ENCODE measurements around the gene SF1.
A peak's percentile ranks its signal among the peaks of the same experiment; 100 is the strongest.

SF1 gene

DNA sequence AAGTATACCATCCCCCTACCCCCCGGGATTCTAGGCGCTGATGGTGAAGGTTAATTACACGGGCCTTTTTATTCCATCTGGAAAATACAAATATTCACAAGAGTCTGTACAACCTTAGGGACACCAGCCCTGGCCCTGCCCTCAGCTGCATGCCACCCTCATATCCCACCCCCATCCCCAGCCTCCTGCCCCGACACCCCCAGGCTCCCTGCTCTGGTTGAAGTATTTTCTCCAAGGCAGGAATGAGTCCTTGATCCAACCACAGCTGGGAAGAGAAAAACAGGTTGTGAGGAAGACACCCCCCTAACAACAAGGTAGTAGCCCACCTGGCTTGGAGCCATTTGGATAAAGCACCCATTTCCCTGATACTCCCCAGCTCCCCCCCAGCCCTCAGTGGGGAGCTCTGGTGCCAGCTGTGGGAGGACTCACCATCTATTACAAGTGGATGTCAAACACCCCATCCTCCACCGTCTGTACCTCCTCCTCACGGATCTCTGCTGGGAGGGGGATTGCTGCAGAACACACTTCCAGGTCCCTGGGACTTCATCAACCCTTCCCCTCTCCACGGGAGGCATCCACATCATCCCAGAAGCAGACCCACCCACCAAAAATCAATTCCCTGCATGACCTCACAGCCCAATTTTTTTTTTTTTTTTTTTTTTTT lies 51.3 kb downstream of the SF1 start:
- ChIA-PET CTCF (interaction anchor here (0.9 kb wide), 1 partner anchor 38 kb away, joined by 5 read pairs; no protein-coding TSS in a partner anchor), POLR2A (no interaction called here)
- no peak for TF ChIP-seq LEF1 (IDR thresholded peaks at IDR 0.05; ENCODE audit: borderline replicate concordance)
- no peak for DNase-seq (ENCODE audit: extremely low spot score)

DNA sequence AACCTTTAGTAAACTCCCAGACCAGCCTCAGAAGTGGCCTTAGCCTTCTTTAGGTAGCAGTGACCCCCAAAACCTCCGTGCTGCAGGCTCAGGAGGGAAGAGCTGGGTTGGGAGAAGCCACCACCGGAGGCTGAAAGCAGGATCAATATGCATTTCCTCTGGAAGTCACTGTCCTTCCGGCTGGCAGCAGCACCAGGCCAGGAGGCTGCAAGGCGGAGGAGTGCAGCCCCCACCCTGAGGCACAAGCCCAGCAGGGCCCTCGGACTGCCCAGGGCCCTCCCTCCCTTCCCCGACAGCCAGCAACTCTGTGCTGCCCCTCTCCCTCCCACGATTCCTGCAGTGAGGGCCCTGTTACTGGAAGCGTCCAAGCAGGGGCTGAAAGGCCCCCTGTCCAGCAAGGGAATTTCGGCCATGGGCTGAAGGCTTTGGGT lies 52.1 kb downstream of the SF1 start:
- ChIA-PET POLR2A (no interaction called here), CTCF (no interaction called here)
- TF ChIP-seq SP1 (IDR thresholded peaks at IDR 0.05) (no peak), NFRKB (IDR thresholded peaks at IDR 0.05) (no peak), LEF1 (IDR thresholded peaks at IDR 0.05; ENCODE audit: borderline replicate concordance) (no peak), CTBP1 (IDR thresholded peaks at IDR 0.05; ENCODE audit: borderline replicate concordance) (no peak), ZNF384 (IDR thresholded peaks at IDR 0.05) (no peak), FOXM1 (IDR thresholded peaks at IDR 0.05; ENCODE audit: borderline replicate concordance) (no peak), FOXK2 (IDR thresholded peaks at IDR 0.05) (no peak), FOXA1 (IDR thresholded peaks at IDR 0.05) (no peak), ARNT (IDR thresholded peaks at IDR 0.05) (no peak), SUZ12 (IDR thresholded peaks at IDR 0.05) (no peak), ELF4 (IDR thresholded peaks at IDR 0.05) (no peak), HDGF (IDR thresholded peaks at IDR 0.05; ENCODE audit: borderline replicate concordance) (no peak), BHLHE40 (IDR thresholded peaks at IDR 0.05; ENCODE audit: borderline replicate concordance) (no peak), L3MBTL2 (conservative IDR thresholded peaks at IDR 0.05) (no peak), TARDBP (IDR thresholded peaks at IDR 0.05) (no peak)
- TF ChIP-seq, protein P1, sequence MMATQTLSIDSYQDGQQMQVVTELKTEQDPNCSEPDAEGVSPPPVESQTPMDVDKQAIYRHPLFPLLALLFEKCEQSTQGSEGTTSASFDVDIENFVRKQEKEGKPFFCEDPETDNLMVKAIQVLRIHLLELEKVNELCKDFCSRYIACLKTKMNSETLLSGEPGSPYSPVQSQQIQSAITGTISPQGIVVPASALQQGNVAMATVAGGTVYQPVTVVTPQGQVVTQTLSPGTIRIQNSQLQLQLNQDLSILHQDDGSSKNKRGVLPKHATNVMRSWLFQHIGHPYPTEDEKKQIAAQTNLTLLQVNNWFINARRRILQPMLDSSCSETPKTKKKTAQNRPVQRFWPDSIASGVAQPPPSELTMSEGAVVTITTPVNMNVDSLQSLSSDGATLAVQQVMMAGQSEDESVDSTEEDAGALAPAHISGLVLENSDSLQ (IDR thresholded peaks at IDR 0.05): no peak
- DNase-seq (ENCODE audit: extremely low spot score): no peak

DNA sequence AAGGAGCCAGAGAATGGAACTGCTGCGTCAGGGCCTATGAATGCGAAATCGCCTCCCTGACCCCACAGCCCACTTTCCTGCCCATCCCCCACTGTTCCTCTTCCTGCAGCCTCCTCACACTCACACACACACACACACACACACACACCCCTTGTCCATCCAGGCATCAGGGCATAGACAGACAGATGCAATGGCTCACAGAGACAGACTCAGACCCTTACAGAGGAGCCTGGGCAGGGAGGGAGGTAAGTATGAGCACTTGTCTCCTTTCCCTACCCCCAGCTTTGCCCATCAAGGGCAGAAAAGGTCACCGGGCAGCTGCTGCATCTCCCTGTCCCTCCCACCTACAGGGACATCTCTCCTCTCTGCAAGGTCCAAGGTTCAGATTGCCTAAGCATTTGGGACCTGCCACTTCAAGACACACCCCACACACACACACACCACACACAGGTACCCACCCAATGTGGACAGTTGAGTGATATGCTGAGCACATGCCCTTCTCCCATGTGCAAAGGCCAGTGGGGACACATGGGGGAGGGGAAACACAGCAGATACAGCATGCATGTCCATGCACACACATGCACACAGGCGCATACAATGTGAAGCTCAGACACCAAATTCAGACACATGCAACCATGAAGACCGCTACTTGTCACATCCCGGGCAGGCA lies 53.3 kb downstream of the SF1 start:
- TF ChIP-seq LEF1 (IDR thresholded peaks at IDR 0.05; ENCODE audit: borderline replicate concordance) (no peak), NFRKB (IDR thresholded peaks at IDR 0.05) (no peak), SP1 (IDR thresholded peaks at IDR 0.05) (no peak), ARNT (IDR thresholded peaks at IDR 0.05) (no peak), ELF4 (IDR thresholded peaks at IDR 0.05) (no peak), BHLHE40 (IDR thresholded peaks at IDR 0.05; ENCODE audit: borderline replicate concordance) (no peak), TARDBP (IDR thresholded peaks at IDR 0.05) (no peak), SUZ12 (IDR thresholded peaks at IDR 0.05) (no peak), ZNF384 (IDR thresholded peaks at IDR 0.05) (no peak), L3MBTL2 (conservative IDR thresholded peaks at IDR 0.05) (no peak), FOXK2 (IDR thresholded peaks at IDR 0.05) (no peak), HDGF (IDR thresholded peaks at IDR 0.05; ENCODE audit: borderline replicate concordance) (no peak)
- TF ChIP-seq, protein P1 (IDR thresholded peaks at IDR 0.05): no peak
- ChIA-PET CTCF (interaction anchor here (0.7 kb wide), 1 partner anchor 28 kb away, joined by 3 read pairs; no protein-coding TSS in a partner anchor), POLR2A (no interaction called here)
- DNase-seq (ENCODE audit: extremely low spot score): no peak

DNA sequence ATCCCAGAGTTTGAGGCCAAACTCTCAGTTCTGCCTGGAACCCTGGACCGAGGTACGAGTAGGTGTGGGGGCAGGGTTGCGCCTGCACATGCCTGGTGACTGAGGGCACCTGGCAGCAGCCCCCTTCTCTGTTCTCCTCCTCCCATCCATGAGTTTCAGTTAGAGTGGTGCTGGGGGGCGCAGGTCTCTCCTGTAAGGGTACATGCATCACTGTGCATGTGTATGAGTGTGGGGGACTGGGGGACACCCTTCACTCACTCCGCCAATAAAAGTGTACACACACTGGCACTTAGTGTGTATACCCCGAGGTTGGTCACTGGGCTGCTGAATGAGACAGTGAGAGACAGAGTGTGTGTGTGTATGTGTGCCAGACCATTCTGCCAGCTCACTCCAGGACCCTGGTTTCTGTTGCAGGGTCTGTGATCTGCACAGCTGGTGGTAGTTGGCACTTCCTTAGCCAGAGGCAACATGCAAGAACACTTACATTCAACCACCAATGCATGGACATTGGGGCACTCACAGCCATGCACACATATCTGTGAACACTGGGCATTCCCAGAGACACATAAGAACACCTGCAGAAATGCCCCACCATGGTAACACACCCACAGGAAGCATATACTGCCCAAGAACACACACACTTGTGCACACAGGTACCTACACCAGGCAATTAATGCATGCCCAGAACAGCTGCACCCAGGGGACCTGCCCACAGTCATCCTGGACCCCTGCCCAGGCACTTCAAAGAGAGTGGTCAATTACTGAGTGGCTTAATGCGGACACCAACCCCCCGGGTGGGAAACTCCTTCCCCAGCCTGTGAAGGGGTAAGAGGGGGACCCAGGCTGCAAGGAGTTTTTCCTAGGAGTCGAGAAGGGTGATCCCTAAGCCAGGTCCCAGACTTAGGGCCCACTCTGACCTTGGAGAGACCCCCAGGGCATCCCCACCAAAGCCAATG lies 54.2 kb downstream of the SF1 start:
- DNase-seq (ENCODE audit: extremely low spot score): no peak
- TF ChIP-seq LEF1 (IDR thresholded peaks at IDR 0.05; ENCODE audit: borderline replicate concordance): no peak
- TF ChIP-seq ELF4 (IDR thresholded peaks at IDR 0.05): no peak
- no peak for TF ChIP-seq FOXA1 (IDR thresholded peaks at IDR 0.05)
- TF ChIP-seq TARDBP (IDR thresholded peaks at IDR 0.05): no peak
- TF ChIP-seq CTBP1 (IDR thresholded peaks at IDR 0.05; ENCODE audit: borderline replicate concordance): no peak
- no peak for TF ChIP-seq FOXM1 (IDR thresholded peaks at IDR 0.05; ENCODE audit: borderline replicate concordance)
- no peak for TF ChIP-seq HDGF (IDR thresholded peaks at IDR 0.05; ENCODE audit: borderline replicate concordance)
- no peak for TF ChIP-seq FOXK2 (IDR thresholded peaks at IDR 0.05)
- TF ChIP-seq, protein P1 (IDR thresholded peaks at IDR 0.05): no peak
- TF ChIP-seq SUZ12 (IDR thresholded peaks at IDR 0.05): no peak
- TF ChIP-seq BHLHE40 (IDR thresholded peaks at IDR 0.05; ENCODE audit: borderline replicate concordance): no peak
- no peak for TF ChIP-seq L3MBTL2 (conservative IDR thresholded peaks at IDR 0.05)
- no peak for TF ChIP-seq NFRKB (IDR thresholded peaks at IDR 0.05)
- TF ChIP-seq ZNF384 (IDR thresholded peaks at IDR 0.05): no peak
- no peak for TF ChIP-seq SP1 (IDR thresholded peaks at IDR 0.05)
- TF ChIP-seq ARNT (IDR thresholded peaks at IDR 0.05): no peak
- CTCF ChIA-PET: no interaction called here
- POLR2A ChIA-PET: no interaction called here

DNA sequence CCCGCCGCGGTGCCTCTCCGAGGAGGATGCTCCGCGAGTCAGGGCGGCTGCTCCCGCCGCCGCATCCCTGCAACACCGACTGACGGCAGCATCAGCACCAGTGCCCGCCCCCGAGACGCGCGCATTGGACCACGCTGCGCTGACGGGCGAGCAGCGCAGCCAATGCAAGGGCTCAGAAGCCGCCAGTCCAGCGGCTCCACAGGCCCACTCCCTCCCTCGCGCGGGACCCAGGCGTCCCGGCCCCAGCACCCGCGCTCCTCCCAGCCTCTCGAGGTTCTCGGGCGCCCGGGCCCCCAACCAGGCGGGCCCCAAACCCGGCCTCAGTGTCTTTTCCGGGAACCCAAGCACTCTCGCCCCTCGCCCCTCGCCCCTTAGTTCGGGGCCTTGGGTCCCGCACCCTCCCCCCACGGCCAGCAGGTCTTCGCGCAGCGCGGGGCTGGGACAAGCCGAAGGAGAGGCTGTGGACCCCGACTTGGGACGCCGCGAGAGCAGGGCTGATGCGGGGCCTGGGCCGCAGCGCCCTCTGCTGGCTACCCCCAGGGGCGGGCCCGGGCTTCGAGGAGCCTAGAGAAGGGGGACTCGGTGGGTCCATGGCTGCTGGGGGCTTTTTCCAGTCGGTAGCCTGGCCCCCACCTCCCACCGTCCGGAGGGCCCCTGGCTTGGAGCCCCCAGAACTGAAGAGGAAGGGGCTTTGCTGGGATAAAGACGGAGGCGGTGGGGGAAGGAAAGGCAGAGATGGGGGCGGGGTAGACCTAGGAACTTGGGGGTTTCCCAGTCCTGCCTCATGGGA lies 55.0 kb downstream of the SF1 start, which contains the start of gene NRXN2:
NRXN2 (minus strand) TSS at position 81 of the 790 bp plus-strand sequence. CDS start 9,498 bp downstream, outside the sequence.
- TF ChIP-seq SUZ12 (IDR thresholded peaks at IDR 0.05): no peak
- peak; percentile 40 for TF ChIP-seq L3MBTL2 (conservative IDR thresholded peaks at IDR 0.05)
- TF ChIP-seq FOXM1 (IDR thresholded peaks at IDR 0.05; ENCODE audit: borderline replicate concordance): no peak
- TF ChIP-seq, protein P1 (IDR thresholded peaks at IDR 0.05): peak; percentile 98
- no peak for TF ChIP-seq ZNF384 (IDR thresholded peaks at IDR 0.05)
- TF ChIP-seq CTBP1 (IDR thresholded peaks at IDR 0.05; ENCODE audit: borderline replicate concordance): 0 out of 2 replicates have a peak, but pooled peaks have one; percentile 33
- DNase-seq (ENCODE audit: extremely low spot score): peak; percentile 93
- CTCF ChIA-PET: no interaction called here
- POLR2A ChIA-PET: no interaction called here
